NCI-H1092 (cell line): ENCODE measurements around the gene MYL6B.
"Not testable (repeated sequence)": the region's sequence is repeated elsewhere in the genome, so short reads cannot be mapped to it uniquely, and the experiment has no call there.

ENCODE experiments used
- DNase-seq: peaks from one replicate; lab custom pipeline; 2025; lab: John Stamatoyannopoulos, UW

The MYL6B gene

DNA sequence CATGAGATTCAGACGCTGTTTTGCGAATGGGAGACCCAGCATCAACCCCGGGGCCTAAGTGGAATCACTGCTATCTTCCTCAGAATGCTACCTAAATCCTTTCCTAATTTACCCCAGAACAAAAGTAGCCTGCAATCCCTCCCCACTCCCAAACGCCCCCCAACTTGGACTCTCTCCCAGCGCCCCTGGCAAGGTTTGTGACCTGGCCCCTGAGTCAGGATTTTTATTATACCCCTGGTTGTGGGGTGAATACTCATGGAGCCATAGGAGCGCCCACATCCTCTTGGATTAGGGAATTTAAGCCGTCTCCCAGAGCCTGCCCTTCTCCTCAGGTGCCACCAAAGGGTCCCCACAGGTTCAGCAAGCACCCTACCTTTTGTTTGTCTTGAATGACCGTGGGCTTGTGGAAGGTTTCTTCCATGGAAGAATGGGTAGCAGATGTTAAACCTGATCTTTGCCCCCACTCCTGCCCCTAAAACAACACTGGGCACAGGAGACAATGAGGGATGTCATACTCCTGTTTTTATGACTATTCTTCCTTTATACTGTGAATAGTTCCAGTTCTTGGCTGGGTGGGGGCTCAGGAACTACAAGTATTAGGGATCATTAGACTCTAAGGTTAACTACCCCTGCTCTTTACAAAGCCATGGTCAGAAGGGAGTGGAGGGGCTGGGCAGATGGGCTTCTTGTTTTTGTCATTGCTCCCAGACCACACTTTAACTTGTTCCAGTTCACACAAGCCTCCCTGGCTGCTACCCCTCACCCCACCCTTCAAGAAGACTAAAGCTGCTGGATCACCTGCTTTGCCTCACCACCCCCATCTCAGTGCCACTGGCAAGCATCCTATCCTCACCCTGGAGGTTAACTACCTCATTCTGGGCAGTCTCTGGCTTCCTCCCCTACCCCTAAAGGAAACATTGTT lies 630 bp downstream of the MYL6B start:
- DNase-seq = no peak

DNA sequence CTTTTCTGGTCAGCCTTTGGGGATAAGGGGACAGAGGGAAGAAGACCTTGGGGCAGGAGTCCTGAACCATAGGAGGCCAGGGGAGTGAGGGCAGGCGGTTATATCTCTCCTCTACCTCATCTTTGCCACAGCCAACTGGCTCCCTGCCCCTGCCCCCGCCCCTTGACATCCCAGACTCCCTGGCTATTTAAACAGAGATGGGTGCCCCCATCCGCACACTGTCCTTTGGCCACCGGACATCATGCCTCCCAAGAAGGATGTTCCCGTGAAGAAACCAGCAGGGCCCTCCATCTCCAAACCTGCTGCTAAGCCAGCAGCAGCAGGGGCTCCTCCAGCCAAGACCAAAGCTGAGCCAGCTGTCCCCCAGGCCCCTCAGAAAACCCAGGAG lies 1.3 kb downstream of the MYL6B start:
- DNase-seq = no peak

GRCh38 chr12:56154246-56154771 lies 1.9 kb downstream of the MYL6B start:
- DNase-seq = no peak

GRCh38 chr12:56154818-56155217 lies 2.4 kb downstream of the MYL6B start:
- DNase-seq = no peak

DNA sequence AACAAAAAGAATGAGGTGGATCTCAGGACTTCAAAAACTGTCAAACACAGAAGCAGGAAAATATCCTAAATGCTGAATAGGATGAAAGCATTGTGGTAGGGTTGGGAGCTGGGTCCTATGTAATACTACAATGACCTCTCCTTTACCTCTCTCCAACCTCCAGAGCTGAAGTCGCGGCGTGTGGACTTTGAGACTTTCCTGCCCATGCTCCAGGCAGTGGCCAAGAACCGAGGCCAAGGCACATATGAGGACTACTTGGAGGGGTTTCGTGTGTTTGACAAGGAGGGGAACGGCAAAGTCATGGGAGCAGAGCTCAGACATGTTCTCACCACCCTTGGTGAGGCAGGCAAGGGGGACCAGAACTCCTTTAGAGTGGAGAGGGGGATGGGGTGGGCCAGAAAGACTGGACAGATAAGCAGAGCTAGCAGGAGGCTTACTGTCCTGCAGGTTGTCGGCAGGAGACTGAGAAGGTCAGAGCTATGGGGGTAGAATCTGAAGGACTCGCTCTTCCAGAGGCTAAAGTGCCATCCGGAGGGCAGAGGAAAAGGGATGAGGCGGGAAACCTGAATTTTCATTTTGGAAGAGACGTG lies 3.0 kb downstream of the MYL6B start:
- no peak for DNase-seq

- not testable (repeated sequence) for DNase-seq
These were observed 4.2 kb downstream of the MYL6B start for GRCh38 chr12:56156464-56157200.

DNA sequence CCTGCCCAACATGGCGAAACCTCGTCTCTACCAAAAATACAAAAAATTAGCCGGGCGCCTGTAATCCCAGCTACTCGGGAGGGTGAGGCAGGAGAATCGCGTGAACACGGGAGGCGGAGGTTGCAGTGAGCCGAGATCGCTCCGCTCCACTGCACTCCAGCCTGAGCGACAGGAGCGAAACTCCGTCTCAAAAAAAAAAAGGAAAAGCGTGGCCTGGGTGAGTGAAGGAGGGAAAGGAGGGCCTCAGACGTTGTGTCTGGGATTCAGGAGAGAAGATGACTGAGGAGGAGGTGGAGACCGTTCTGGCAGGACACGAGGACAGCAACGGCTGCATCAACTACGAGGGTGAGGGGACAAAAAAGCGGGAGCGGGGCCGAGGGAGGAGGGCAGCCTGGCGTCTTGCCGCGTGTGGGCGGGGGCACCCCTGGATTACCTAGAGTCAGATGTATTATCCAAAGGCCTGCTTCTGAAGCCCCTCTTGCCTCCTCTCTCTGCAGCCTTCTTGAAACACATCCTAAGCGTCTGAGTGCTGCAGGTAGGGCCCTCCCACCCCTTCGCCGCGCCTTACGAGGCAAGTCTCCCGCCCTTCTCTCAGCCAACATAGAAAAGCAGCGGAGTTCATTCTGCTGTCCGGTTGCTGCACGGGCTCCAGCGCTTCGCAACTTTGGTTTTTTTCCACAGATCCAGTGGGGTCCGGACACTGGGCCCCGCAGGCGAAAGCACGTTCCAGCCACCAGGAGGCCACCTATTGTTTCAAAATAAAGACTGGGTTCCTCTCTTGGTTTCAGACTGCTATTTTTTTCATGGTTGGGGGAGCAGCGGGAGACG lies 5.0 kb downstream of the MYL6B start:
- DNase-seq = peak; percentile 69

- DNase-seq = peak; percentile 93
These were observed 5.9 kb downstream of the MYL6B start, which contains the start of gene MYL6 for GRCh38 chr12:56158029-56158925. MYL6 (plus strand) TSS chr12:56158359; CDS start chr12:56158402, 43 bp downstream.

- DNase-seq = no peak
These were observed 6.6 kb downstream of the MYL6B start for GRCh38 chr12:56158926-56159461.

DNA sequence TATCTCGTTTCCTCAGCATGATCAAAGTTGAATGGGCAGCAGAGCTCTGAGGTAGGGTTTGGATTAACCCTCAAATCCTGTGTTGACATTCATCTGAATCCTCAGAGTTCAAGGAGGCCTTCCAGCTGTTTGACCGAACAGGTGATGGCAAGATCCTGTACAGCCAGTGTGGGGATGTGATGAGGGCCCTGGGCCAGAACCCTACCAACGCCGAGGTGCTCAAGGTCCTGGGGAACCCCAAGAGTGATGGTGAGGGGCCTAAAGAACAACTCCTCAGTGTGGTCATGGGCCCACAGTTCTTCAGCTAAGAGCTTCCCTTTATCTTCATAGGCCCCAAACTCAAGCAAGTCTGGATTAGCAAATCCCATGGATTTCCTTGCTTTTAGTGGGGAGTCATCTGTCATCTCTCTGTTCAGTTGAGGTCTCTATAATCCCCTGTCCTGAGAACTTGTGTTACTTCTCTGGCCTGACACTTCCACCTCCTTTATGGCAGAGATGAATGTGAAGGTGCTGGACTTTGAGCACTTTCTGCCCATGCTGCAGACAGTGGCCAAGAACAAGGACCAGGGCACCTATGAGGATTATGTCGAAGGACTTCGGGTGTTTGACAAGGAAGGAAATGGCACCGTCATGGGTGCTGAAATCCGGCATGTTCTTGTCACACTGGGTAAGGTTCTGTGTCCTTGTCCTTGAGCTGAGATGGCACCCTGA lies 7.2 kb downstream of the MYL6B start:
- DNase-seq = no peak

- no peak for DNase-seq
These were observed 7.9 kb downstream of the MYL6B start for GRCh38 chr12:56160193-56160763.

DNA sequence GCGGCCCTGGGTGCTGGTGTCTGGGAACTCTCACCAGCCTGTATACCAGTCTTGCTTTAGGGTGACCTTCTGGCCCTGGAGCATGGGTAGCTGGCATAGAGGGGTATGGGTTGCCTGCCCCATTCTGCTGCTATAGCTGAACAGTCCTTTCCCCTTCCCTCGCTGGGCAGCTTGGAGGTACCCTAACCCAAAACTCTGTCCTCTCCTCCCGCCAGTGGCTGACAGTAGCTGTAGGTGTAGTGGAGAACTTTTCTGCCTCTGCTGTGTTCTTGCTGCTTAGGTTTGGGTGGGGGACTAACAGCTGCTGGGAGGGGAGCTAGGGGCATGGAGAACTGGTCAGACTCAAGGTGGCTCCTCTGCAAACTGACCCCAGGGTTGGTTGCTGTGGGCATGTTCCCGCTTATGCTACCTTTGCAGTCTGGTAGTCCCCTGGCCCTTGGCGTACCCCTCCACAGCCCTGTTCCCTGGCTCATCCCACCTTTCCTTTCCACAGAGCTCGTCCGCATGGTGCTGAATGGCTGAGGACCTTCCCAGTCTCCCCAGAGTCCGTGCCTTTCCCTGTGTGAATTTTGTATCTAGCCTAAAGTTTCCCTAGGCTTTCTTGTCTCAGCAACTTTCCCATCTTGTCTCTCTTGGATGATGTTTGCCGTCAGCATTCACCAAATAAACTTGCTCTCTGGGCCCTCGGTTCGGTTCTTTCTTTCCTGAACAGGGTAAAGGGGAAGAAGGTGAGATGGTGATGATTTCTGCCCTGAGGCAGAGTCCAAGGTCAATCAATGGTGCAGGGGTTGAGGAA lies 8.7 kb downstream of the MYL6B start:
- no peak for DNase-seq

- DNase-seq = no peak
These were observed 9.4 kb downstream of the MYL6B start for GRCh38 chr12:56161690-56162351.

DNA sequence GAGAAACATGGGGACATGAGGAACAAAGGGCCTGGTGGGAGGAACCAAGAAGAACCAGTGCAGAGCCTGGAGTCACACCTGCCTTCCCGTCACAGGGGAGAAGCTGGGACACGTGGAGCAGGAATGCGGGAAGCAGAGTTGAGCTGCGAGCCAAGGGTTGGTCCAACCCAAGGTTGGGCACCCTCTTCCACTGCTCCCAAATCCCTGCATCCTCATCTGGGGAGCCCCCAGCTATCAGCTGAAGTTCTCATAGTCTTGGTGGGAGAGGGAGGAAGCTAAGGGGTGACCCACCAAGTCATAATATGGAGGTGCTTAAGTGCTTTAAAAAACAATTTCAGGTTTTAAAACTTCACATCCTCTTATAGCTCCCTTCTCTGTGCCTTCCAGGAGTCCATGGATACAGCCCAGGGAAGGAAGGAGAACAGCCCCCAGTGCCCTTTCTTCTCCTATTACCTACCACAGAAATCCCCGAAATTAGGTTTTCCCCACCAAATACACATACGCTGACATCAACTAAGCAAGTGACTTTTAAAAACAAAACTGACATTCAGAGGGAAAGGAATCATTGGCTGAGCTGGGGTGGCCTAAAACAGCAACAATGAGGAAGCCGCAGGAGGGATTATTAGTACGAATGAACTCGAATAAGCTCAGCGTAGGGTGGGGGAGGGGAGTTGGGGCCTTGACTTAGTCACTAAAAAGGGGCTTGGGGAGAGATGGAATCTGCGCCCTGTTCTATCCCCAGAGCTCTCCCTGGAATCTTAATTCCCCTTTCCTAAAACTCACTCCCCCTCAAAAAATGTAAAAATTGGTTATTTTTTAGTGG lies 10.3 kb downstream of the MYL6B start:
- no peak for DNase-seq

DNA sequence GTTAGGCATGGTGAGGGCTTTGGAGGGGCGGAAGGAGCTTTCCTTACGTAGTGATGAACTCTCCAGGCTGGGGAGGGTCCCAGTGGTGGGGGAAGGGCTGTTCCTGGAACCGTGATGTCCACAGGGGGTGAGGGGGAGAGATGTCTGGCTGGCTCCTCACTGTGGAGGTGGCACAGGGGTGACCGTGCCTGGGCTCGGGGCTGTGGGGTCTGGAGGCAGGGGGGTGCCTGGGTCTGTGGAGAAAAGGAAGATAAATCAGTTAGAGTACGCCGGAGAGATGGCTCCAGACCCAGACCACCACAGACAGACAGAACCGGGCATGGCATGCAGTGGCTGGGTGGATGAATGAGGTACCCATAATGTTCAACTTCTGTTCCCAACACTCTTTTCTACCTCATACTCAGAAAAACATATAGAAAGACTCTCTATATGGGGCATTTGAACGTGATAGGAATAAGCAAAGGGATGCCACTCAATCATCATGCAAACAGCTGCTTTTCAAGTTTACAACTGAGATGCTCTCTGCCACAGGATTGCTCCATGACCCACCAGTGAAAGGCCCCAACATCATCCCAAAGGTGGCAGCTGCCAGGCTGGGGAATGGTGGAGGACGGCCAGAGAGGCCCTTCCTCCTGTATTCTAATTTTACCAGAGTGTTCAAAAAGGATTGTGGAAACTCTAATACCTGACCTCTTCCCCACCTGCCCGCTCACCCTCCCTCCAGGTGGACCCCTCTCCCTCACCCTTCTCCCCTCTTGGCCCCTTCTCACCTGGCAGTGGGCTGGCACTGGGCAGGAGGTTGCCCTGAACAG lies 11.4 kb downstream of the MYL6B start:
- no peak for DNase-seq

DNA sequence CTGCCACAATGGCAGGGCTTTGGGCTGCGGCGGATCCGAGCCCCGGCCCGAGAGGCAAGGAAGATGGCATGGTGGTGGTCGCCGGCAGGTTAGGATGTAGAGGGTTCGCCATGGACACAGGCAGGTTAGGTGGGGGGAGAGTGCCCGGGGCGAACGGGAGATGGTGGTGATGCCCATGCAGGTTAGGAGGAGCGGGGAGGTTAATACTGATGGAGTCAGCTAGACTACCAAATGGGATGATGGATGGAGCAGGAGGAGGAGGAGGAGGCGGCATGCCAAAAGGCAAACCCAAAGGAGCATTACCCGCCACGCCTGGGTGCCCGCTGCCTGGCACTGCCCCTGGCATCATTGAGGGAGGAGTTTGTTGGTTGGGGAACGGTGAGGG lies 11.9 kb downstream of the MYL6B start:
- no peak for DNase-seq
